ENCODE measurements around the gene PRKG1.

PRKG1 gene

DNA sequence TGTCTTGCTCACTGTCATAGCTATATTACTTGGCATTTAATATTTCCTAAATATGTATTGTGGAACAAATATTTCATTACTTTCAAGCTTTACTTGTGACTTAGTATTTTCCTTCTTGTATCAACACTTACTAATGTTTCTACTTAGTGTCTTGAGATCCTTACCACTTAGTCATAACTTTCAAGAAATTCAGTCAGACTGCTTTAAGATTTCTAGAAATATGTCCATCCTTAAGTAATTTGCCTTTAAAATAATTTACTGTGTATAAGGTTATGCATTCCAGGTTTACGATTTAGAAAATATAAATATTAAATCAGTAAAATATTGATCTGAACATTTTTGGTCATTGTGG, 712.4 kb downstream of the PRKG1 start:
- no peaks in the 10 kb centered on the region for H3K4me1 Mint-ChIP-seq
- H3K36me3 Mint-ChIP-seq: no peaks in the 10 kb centered on the region
- DNase-seq (ENCODE audit: low spot score in 2 of 2) (no peak), ATAC-seq (ENCODE audit: low read depth) (no peak)
- no peak overlapping the region for H3K4me3 Mint-ChIP-seq
- H3K27ac Mint-ChIP-seq: no peak overlapping the region
- H3K27me3 Mint-ChIP-seq: peaks cover 1% of the 10 kb centered on the region
- H3K9me3 Mint-ChIP-seq: peaks cover 3% of the 10 kb centered on the region

DNA sequence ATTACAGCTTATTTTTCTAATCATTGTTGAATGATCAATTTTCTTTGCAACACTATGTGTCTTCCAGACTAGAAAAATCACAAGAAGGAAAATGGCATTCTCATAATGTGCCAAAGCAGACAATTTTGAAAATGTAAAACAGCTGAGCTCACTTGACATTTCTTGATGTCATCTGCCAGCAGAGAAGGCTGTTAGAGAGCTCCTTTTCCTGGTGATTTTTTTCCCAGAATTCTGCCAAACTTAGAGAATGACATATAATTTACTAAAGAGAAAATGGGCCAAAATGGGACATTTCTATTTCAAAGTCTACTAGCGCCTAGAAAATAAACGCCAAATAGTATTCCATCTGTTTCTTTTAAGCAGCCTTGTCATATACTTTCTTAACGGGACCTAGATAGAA, 714.0 kb downstream of the PRKG1 start:
- Mint-ChIP-seq H3K36me3 (no peaks in the 10 kb centered on the region), H3K4me3 (no peak overlapping the region), H3K4me1 (no peaks in the 10 kb centered on the region), H3K27ac (no peak overlapping the region), H3K9me3 (peaks cover 11% of the 10 kb centered on the region), H3K27me3 (peaks cover 1% of the 10 kb centered on the region)
- ATAC-seq (ENCODE audit: low read depth) (no peak), DNase-seq (ENCODE audit: low spot score in 2 of 2) (no peak)

GRCh38 chr10:51789118-51789517, 714.8 kb downstream of the PRKG1 start:
- no peak overlapping the region for H3K4me3 Mint-ChIP-seq
- no peaks in the 10 kb centered on the region for H3K36me3 Mint-ChIP-seq
- no peak for DNase-seq (ENCODE audit: low spot score in 2 of 2)
- ATAC-seq (ENCODE audit: low read depth): no peak
- no peaks in the 10 kb centered on the region for H3K4me1 Mint-ChIP-seq
- H3K9me3 Mint-ChIP-seq: peaks cover 13% of the 10 kb centered on the region
- peaks cover 1% of the 10 kb centered on the region for H3K27me3 Mint-ChIP-seq
- no peak overlapping the region for H3K27ac Mint-ChIP-seq

DNA sequence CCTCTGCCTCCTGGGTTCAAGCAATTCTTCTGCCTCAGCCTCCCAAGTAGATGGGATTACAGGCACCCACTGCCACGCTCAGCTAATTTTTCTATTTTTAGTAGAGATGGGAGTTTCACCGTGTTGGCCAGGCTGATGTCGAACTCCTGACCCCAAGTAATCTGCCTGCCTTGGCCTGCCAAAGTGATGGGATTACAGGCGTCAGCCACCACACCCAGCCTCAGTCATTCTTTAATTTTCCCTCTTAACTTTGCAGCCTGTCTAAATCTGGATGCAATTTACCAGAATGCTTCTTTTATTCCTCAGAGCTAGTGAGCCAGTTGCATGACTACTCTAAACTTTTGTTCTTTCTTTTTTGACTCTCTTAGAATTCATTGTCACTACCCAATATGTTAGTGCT, 715.6 kb downstream of the PRKG1 start:
- Mint-ChIP-seq H3K27me3 (peaks cover 1% of the 10 kb centered on the region), H3K4me1 (no peaks in the 10 kb centered on the region), H3K36me3 (no peaks in the 10 kb centered on the region), H3K27ac (no peak overlapping the region), H3K4me3 (no peak overlapping the region), H3K9me3 (peaks cover 13% of the 10 kb centered on the region)
- no peak for DNase-seq (ENCODE audit: low spot score in 2 of 2)
- no peak for ATAC-seq (ENCODE audit: low read depth)

- DNase-seq (ENCODE audit: low spot score in 2 of 2) (no peak), ATAC-seq (ENCODE audit: low read depth) (no peak)
- H3K27me3 Mint-ChIP-seq: peaks cover 1% of the 10 kb centered on the region
- H3K27ac Mint-ChIP-seq: no peak overlapping the region
- H3K4me1 Mint-ChIP-seq: no peaks in the 10 kb centered on the region
- H3K4me3 Mint-ChIP-seq: no peak overlapping the region
- no peaks in the 10 kb centered on the region for H3K36me3 Mint-ChIP-seq
- H3K9me3 Mint-ChIP-seq: peaks cover 13% of the 10 kb centered on the region
Measured at GRCh38 chr10:51792678-51793077, 718.4 kb downstream of the PRKG1 start.

- Mint-ChIP-seq H3K27ac (no peak overlapping the region), H3K4me1 (no peaks in the 10 kb centered on the region), H3K9me3 (no peaks in the 10 kb centered on the region), H3K36me3 (no peaks in the 10 kb centered on the region), H3K4me3 (no peak overlapping the region), H3K27me3 (peaks cover 5% of the 10 kb centered on the region)
- ATAC-seq (ENCODE audit: low read depth) (no peak), DNase-seq (ENCODE audit: low spot score in 2 of 2) (no peak)
Measured at GRCh38 chr10:51800121-51800520, 725.8 kb downstream of the PRKG1 start.

- Mint-ChIP-seq H3K9me3 (no peaks in the 10 kb centered on the region), H3K27me3 (peaks cover 5% of the 10 kb centered on the region), H3K36me3 (no peaks in the 10 kb centered on the region), H3K4me3 (no peak overlapping the region), H3K4me1 (no peaks in the 10 kb centered on the region), H3K27ac (no peak overlapping the region)
- no peak for DNase-seq (ENCODE audit: low spot score in 2 of 2)
- no peak for ATAC-seq (ENCODE audit: low read depth)
Measured at GRCh38 chr10:51800725-51801424, 726.6 kb downstream of the PRKG1 start.

GRCh38 chr10:51802030-51802429, 727.7 kb downstream of the PRKG1 start:
- Mint-ChIP-seq H3K4me1 (no peaks in the 10 kb centered on the region), H3K9me3 (no peaks in the 10 kb centered on the region), H3K4me3 (no peak overlapping the region), H3K36me3 (no peaks in the 10 kb centered on the region), H3K27me3 (peaks cover 5% of the 10 kb centered on the region), H3K27ac (no peak overlapping the region)
- no peak for DNase-seq (ENCODE audit: low spot score in 2 of 2)
- ATAC-seq (ENCODE audit: low read depth): no peak

DNA sequence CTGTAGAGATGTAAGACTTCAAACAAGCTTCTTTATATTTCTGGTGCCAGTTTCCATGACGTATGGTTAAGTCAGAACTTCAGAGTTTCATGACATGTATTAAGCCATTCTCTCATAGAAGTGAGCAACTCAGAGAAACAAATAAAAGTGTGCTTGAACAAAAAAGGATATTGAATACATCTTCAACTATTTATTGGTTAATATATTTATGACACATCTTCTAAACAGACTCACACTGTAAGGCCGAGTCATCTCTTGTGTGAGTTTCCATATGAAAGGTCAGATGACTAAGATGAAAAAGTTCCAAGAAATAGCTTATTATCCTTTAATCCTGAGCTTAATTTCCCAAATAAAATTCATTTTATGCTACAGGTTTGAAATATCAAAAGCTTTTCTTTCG, 730.6 kb downstream of the PRKG1 start:
- H3K36me3 Mint-ChIP-seq: no peaks in the 10 kb centered on the region
- H3K9me3 Mint-ChIP-seq: no peaks in the 10 kb centered on the region
- H3K27ac Mint-ChIP-seq: no peak overlapping the region
- H3K4me1 Mint-ChIP-seq: no peaks in the 10 kb centered on the region
- H3K27me3 Mint-ChIP-seq: peaks cover 5% of the 10 kb centered on the region
- ATAC-seq (ENCODE audit: low read depth): no peak
- H3K4me3 Mint-ChIP-seq: no peak overlapping the region
- DNase-seq (ENCODE audit: low spot score in 2 of 2): no peak

GRCh38 chr10:51806079-51806835, 732.0 kb downstream of the PRKG1 start:
- DNase-seq (ENCODE audit: low spot score in 2 of 2) (no peak), ATAC-seq (ENCODE audit: low read depth) (no peak)
- Mint-ChIP-seq H3K36me3 (no peaks in the 10 kb centered on the region), H3K4me3 (no peak overlapping the region), H3K9me3 (no peaks in the 10 kb centered on the region), H3K27ac (no peak overlapping the region), H3K27me3 (peaks cover 1% of the 10 kb centered on the region), H3K4me1 (no peaks in the 10 kb centered on the region)

DNA sequence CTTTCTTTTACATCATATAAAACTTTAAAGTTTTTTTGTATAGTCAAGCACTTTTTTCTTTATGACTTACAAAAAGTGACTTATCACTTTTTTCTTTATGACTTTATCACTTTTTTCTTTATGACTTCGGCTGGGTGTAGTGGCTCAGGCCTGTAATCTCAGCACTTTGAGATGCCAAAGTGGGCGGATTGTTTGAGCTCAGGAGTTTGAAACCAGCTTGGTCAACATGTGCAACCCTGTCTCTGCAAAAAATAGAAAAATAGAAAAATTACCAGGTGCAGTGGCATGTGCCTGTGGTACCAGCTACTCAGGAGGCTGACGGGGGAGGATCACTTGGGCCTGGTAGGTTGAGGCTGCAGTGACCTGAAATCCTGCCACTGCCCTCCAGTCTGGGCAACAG, 733.9 kb downstream of the PRKG1 start:
- no peak overlapping the region for H3K4me3 Mint-ChIP-seq
- no peaks in the 10 kb centered on the region for H3K9me3 Mint-ChIP-seq
- no peaks in the 10 kb centered on the region for H3K4me1 Mint-ChIP-seq
- no peak for ATAC-seq (ENCODE audit: low read depth)
- H3K27me3 Mint-ChIP-seq: peaks cover 1% of the 10 kb centered on the region
- no peak overlapping the region for H3K27ac Mint-ChIP-seq
- no peaks in the 10 kb centered on the region for H3K36me3 Mint-ChIP-seq
- no peak for DNase-seq (ENCODE audit: low spot score in 2 of 2)

DNA sequence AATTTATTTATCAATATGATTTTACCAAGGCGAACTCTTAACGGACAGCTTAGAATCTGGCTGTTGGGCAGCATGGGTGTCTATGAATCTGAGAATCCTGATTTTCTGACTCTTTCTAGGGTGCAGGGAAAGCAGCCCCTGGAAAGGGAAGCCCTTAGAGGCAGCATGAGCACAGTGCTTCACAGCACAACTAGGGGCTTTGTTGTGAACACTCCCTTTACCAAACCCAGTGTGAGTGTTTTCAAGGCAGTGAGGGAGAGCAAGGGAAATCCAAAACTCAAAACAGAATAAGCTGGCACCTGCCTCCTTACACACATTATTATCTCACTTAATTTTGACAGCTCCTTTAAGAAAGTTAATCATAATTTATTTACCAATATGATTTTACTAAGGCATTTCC, 741.4 kb downstream of the PRKG1 start:
- DNase-seq (ENCODE audit: low spot score in 2 of 2) (no peak), ATAC-seq (ENCODE audit: low read depth) (no peak)
- Mint-ChIP-seq H3K4me1 (no peaks in the 10 kb centered on the region), H3K9me3 (no peaks in the 10 kb centered on the region), H3K27me3 (no peaks in the 10 kb centered on the region), H3K27ac (no peak overlapping the region), H3K4me3 (no peak overlapping the region), H3K36me3 (no peaks in the 10 kb centered on the region)

- Mint-ChIP-seq H3K4me1 (no peaks in the 10 kb centered on the region), H3K27me3 (no peaks in the 10 kb centered on the region), H3K36me3 (no peaks in the 10 kb centered on the region), H3K27ac (no peak overlapping the region), H3K9me3 (peaks cover 3% of the 10 kb centered on the region), H3K4me3 (no peak overlapping the region)
- DNase-seq (ENCODE audit: low spot score in 2 of 2) (no peak), ATAC-seq (ENCODE audit: low read depth) (no peak)
Measured at GRCh38 chr10:51821045-51821444, 746.8 kb downstream of the PRKG1 start.

GRCh38 chr10:51821745-51822144, 747.5 kb downstream of the PRKG1 start:
- no peaks in the 10 kb centered on the region for H3K27me3 Mint-ChIP-seq
- H3K9me3 Mint-ChIP-seq: peaks cover 3% of the 10 kb centered on the region
- DNase-seq (ENCODE audit: low spot score in 2 of 2): no peak
- no peaks in the 10 kb centered on the region for H3K36me3 Mint-ChIP-seq
- no peak for ATAC-seq (ENCODE audit: low read depth)
- H3K27ac Mint-ChIP-seq: no peak overlapping the region
- no peak overlapping the region for H3K4me3 Mint-ChIP-seq
- H3K4me1 Mint-ChIP-seq: no peaks in the 10 kb centered on the region
